ENCODE data around the gene UNC13B.

GRCh38 chr9:35232867-35233544 lies 71.2 kb downstream of the UNC13B start:
- TF ChIP-seq HMGXB4 (CRISPR knock-in tag; IDR thresholded peaks at IDR 0.05) (no peak), NFYB (CRISPR knock-in tag; conservative IDR thresholded peaks at IDR 0.05; ENCODE audit: low read depth) (no peak)
